ENCODE data around the gene KCNQ4.

KCNQ4 gene

DNA sequence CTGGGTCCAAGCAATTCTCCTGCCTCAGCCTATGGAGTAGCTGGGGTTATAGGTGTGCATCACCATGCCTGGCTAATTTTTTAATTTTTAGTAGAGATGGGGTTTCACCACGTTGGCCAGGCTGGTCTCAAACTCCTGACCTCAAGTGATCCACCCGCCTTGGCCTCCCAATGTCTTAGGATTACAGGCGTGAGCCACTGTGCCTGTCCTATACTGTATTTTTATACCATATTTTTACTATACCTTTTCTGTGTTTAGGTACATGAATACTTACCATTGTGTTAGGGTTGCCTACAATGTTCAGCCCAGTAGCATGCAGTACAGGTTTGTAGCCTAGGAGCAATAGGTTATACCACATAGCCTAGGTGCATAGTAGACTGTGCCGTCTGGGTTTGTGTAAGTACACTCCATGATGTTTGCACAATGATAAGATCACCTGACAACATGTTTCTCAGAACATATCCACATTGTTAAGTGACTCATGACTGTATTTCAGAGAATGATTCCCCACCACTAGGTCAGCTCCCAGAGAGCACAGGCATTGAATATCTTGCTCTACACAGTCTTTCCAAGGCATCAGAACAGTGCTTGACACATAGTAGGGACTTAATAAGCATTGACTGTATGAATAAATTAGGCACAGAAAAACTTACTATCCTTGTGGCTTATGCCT, 84.6 kb downstream of the KCNQ4 start:
- Histone ChIP-seq H3K9me3 (replicated peaks; ENCODE audit: low read length) (no peaks in the 10 kb centered on the region), H3K4me2 (ENCODE audit: low read length) (no peak overlapping the region), H3K9ac (ENCODE audit: low read depth, low read length) (no peak overlapping the region), H3K27me3 (ENCODE audit: control insufficient read depth, insufficient read depth, low read length) (no peaks in the 10 kb centered on the region), H3K4me1 (ENCODE audit: control insufficient read depth, insufficient read depth, low read length) (peaks cover 34% of the 10 kb centered on the region), H3K36me3 (ENCODE audit: insufficient read depth, low read length) (no peaks in the 10 kb centered on the region), H3K4me3 (ENCODE audit: low read length) (no peak overlapping the region)

DNA sequence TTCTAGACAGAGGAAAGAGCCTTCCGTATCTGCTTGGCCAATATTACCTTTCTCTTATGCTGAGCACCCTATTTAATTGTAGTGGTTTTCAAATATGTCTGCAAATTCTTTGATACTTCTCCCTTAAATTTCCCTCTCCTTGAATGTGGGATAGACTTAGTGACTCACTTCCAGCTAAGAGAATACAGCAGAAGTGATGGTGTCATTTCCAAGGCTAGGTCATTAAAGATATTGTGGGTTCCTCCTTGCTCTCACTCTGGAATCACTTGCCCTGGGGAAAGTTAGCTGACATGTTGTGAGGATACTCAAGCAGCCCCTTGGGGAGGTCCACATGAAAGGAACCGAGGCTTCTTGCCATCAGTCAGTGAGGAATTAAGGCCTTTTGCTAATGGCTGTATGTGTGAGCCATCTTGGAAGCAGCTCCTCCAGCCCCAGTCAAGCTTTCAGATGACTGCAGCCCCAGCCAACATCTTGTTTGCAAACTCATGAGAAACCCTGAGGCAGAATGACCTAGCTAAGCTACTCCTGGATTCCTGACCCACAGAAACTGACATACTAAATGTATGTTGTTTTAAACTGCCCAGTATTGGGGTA, 86.6 kb downstream of the KCNQ4 start:
- Histone ChIP-seq H3K4me1 (ENCODE audit: control insufficient read depth, insufficient read depth, low read length) (peaks cover 46% of the 10 kb centered on the region), H3K9me3 (replicated peaks; ENCODE audit: low read length) (no peaks in the 10 kb centered on the region), H3K9ac (ENCODE audit: low read depth, low read length) (no peak overlapping the region), H3K27me3 (ENCODE audit: control insufficient read depth, insufficient read depth, low read length) (no peaks in the 10 kb centered on the region), H3K4me3 (ENCODE audit: low read length) (no peak overlapping the region), H3K36me3 (ENCODE audit: insufficient read depth, low read length) (no peaks in the 10 kb centered on the region), H3K4me2 (ENCODE audit: low read length) (no peak overlapping the region)

DNA sequence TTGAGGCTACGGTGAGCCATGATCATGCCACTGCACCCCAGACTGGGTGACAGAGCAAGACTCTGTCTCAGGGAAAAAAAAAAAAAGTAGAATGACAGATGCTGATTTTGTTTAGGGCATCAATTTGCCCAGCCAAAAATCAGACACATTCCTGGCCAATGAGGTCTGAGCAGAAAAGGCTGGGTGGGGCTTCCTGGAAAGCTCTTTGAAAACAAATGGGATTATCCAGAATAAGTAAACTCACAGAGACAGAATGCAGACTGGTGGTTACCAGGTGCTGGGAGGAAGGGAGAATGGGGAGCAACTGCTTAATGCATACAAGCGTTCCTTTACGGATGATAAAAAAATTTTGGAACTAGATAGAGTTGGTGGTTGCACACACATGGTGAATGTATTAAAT, 88.7 kb downstream of the KCNQ4 start:
- peaks cover 60% of the 10 kb centered on the region for H3K4me1 ChIP-seq (ENCODE audit: control insufficient read depth, insufficient read depth, low read length)
- H3K9me3 ChIP-seq (replicated peaks; ENCODE audit: low read length), result peaks cover 5% of the 10 kb centered on the region
- no peaks in the 10 kb centered on the region for H3K36me3 ChIP-seq (ENCODE audit: insufficient read depth, low read length)
- no peaks in the 10 kb centered on the region for H3K27me3 ChIP-seq (ENCODE audit: control insufficient read depth, insufficient read depth, low read length)
- H3K9ac ChIP-seq (ENCODE audit: low read depth, low read length), result no peak overlapping the region
- no peak overlapping the region for H3K4me3 ChIP-seq (ENCODE audit: low read length)
- no peak overlapping the region for H3K4me2 ChIP-seq (ENCODE audit: low read length)

DNA sequence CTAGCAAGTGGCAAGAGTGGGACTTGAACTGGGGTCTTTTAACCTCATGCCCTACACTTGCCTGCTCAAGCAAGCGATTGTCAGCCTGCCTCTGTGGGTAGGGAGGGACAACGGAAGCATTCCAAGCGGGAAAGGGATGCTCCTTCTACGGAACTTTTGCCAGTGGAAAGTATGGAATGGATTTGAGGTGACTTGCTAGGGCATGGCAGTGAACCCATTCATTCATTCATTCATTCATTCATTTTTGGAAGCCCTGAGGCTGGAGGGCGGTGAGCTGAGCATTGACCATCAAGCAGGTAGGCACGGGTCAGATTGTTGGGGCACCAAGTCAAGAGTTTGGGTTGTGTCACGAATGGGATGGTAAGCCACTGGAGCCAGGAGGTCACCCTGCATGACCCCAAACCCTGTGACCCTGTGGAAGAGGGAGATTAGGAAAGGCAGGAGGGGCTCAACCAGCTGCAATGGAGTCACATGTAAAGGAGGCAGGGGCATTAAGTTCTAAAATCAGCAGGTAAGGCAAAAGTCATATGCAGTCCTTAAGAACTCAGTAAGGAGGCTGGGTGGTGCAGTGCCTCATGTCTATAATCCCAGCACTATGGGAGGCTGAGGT, 90.4 kb downstream of the KCNQ4 start:
- peaks cover 66% of the 10 kb centered on the region for H3K4me1 ChIP-seq (ENCODE audit: control insufficient read depth, insufficient read depth, low read length)
- no peaks in the 10 kb centered on the region for H3K36me3 ChIP-seq (ENCODE audit: insufficient read depth, low read length)
- H3K9me3 ChIP-seq (replicated peaks; ENCODE audit: low read length), result peaks cover 5% of the 10 kb centered on the region
- no peaks in the 10 kb centered on the region for H3K27me3 ChIP-seq (ENCODE audit: control insufficient read depth, insufficient read depth, low read length)
- H3K4me2 ChIP-seq (ENCODE audit: low read length), result no peak overlapping the region
- H3K4me3 ChIP-seq (ENCODE audit: low read length), result no peak overlapping the region
- no peak overlapping the region for H3K9ac ChIP-seq (ENCODE audit: low read depth, low read length)

DNA sequence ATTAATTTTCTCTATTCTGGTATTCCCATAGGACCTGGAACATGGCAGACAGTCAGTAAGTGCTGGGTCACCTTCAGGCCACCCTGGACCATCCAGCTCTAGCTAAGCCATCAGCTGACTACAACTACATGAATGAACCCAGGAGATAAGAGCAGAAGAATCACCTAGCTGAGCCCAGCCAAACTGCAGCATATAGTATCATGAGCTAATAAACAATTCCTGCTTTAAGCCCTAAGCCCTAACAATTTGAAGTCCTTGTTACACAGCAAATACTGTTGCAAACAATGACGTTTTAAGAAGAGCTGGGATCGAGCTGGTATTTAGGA, 92.8 kb downstream of the KCNQ4 start:
- H3K36me3 ChIP-seq (ENCODE audit: insufficient read depth, low read length), result no peaks in the 10 kb centered on the region
- H3K9ac ChIP-seq (ENCODE audit: low read depth, low read length), result peak overlapping the region; percentile 80
- H3K27me3 ChIP-seq (ENCODE audit: control insufficient read depth, insufficient read depth, low read length), result no peaks in the 10 kb centered on the region
- H3K4me2 ChIP-seq (ENCODE audit: low read length), result no peak overlapping the region
- H3K4me3 ChIP-seq (ENCODE audit: low read length), result no peak overlapping the region
- peaks cover 84% of the 10 kb centered on the region for H3K4me1 ChIP-seq (ENCODE audit: control insufficient read depth, insufficient read depth, low read length)
- peaks cover 5% of the 10 kb centered on the region for H3K9me3 ChIP-seq (replicated peaks; ENCODE audit: low read length)

DNA sequence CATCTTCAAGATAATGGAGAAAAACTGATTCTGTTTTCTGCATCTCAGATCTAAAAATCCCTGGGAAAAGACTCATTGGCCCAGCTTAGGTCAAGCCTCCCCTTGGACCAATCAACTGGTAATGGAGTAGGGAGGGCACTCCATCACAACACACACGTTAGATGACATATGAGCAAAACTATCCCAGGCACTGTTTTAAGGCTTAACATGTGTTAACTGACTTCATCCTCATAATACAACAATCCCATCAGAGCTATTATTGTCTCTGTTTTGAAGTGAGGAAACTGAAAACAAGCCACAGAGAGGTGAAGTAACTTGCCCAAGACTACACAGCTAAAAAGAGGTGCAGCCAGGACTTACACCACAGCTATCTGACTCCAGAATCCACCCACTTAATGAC, 93.3 kb downstream of the KCNQ4 start:
- peaks cover 5% of the 10 kb centered on the region for H3K9me3 ChIP-seq (replicated peaks; ENCODE audit: low read length)
- peak overlapping the region; percentile 80 for H3K9ac ChIP-seq (ENCODE audit: low read depth, low read length)
- H3K4me3 ChIP-seq (ENCODE audit: low read length), result peak overlapping the region; percentile 7
- no peaks in the 10 kb centered on the region for H3K27me3 ChIP-seq (ENCODE audit: control insufficient read depth, insufficient read depth, low read length)
- H3K36me3 ChIP-seq (ENCODE audit: insufficient read depth, low read length), result no peaks in the 10 kb centered on the region
- peaks cover 87% of the 10 kb centered on the region for H3K4me1 ChIP-seq (ENCODE audit: control insufficient read depth, insufficient read depth, low read length)
- H3K4me2 ChIP-seq (ENCODE audit: low read length), result no peak overlapping the region

DNA sequence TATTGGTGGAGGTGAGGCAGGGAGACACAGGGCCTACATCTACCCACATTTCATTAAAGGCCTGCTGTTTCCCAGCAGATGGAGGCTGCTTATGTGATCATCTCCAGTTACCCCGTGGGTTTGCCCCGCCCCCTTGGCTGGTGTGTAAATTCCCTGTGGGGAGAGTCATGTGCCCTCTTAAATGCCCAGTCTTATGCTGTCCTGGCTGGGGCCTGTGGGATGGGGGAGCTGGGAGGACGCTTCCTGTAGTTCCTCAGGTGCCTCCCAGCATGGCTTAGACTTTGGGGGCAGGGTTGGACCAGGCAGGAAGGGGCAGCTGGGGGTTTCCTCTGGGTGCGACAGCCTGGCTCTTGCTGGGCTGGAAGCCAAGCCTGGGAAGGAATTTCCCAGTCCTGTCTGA, 94.1 kb downstream of the KCNQ4 start:
- peaks cover 5% of the 10 kb centered on the region for H3K9me3 ChIP-seq (replicated peaks; ENCODE audit: low read length)
- H3K9ac ChIP-seq (ENCODE audit: low read depth, low read length), result peak overlapping the region; percentile 80
- peaks cover 80% of the 10 kb centered on the region for H3K4me1 ChIP-seq (ENCODE audit: control insufficient read depth, insufficient read depth, low read length)
- H3K4me3 ChIP-seq (ENCODE audit: low read length), result peak overlapping the region; percentile 7
- no peaks in the 10 kb centered on the region for H3K36me3 ChIP-seq (ENCODE audit: insufficient read depth, low read length)
- peak overlapping the region; percentile 47 for H3K4me2 ChIP-seq (ENCODE audit: low read length)
- no peaks in the 10 kb centered on the region for H3K27me3 ChIP-seq (ENCODE audit: control insufficient read depth, insufficient read depth, low read length)

DNA sequence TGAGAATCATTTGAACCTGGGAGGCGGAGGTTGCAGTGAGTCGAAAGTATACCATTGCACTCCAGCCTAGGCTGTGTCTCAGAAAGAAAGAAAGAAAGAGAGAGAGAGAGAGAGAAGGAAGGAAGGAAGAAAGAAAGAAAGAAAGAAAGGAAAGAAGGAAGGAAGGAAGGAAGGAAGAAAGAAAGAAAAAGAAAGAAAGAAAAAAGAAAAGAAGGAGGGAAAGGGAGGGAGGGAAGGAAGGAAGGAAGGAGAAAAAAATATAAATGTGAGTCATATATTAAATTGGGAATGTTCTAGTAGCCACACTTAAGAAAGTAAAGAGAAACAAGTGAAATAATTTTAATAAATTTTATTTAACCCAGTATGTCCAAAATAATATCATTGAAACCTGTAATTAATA, 95.3 kb downstream of the KCNQ4 start:
- no peaks in the 10 kb centered on the region for H3K27me3 ChIP-seq (ENCODE audit: control insufficient read depth, insufficient read depth, low read length)
- peaks cover 5% of the 10 kb centered on the region for H3K9me3 ChIP-seq (replicated peaks; ENCODE audit: low read length)
- no peaks in the 10 kb centered on the region for H3K36me3 ChIP-seq (ENCODE audit: insufficient read depth, low read length)
- H3K4me1 ChIP-seq (ENCODE audit: control insufficient read depth, insufficient read depth, low read length), result peaks cover 68% of the 10 kb centered on the region
- H3K4me2 ChIP-seq (ENCODE audit: low read length), result no peak overlapping the region
- no peak overlapping the region for H3K4me3 ChIP-seq (ENCODE audit: low read length)
- no peak overlapping the region for H3K9ac ChIP-seq (ENCODE audit: low read depth, low read length)

DNA sequence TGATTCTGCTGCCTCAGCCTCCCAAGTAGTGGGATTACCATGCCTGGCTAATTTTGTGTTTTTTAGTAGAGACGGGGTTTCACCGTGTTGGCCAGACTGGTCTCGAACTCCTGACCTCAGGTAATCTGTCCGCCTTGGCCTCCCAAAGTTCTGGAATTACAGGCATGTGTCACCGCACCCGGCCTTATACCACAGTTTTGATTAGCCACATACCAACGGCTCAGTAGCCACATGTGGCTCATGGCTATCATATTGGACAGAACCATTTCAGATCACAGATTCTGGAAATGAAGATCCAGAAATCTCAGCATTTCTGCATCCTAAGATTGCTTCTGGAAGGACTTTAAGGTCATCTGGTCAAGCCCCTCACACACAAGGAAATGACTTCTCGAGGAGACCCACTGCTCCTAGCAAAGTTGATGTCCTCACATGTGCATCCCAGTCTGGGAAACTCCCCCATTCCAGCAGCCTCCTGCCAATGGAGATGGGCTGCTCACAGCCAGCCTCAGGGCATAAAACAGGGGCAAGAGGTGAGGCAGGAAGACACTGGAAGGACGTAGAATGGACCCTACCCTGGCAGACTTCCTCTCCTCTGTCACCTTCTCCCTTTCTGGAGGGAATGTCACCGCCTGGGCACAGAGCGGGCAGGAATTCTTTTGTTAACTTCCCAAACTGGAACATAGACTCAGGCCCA, 96.0 kb downstream of the KCNQ4 start:
- peaks cover 65% of the 10 kb centered on the region for H3K4me1 ChIP-seq (ENCODE audit: control insufficient read depth, insufficient read depth, low read length)
- H3K9me3 ChIP-seq (replicated peaks; ENCODE audit: low read length), result peaks cover 5% of the 10 kb centered on the region
- H3K9ac ChIP-seq (ENCODE audit: low read depth, low read length), result no peak overlapping the region
- H3K4me2 ChIP-seq (ENCODE audit: low read length), result no peak overlapping the region
- H3K4me3 ChIP-seq (ENCODE audit: low read length), result no peak overlapping the region
- H3K27me3 ChIP-seq (ENCODE audit: control insufficient read depth, insufficient read depth, low read length), result no peaks in the 10 kb centered on the region
- H3K36me3 ChIP-seq (ENCODE audit: insufficient read depth, low read length), result no peaks in the 10 kb centered on the region

DNA sequence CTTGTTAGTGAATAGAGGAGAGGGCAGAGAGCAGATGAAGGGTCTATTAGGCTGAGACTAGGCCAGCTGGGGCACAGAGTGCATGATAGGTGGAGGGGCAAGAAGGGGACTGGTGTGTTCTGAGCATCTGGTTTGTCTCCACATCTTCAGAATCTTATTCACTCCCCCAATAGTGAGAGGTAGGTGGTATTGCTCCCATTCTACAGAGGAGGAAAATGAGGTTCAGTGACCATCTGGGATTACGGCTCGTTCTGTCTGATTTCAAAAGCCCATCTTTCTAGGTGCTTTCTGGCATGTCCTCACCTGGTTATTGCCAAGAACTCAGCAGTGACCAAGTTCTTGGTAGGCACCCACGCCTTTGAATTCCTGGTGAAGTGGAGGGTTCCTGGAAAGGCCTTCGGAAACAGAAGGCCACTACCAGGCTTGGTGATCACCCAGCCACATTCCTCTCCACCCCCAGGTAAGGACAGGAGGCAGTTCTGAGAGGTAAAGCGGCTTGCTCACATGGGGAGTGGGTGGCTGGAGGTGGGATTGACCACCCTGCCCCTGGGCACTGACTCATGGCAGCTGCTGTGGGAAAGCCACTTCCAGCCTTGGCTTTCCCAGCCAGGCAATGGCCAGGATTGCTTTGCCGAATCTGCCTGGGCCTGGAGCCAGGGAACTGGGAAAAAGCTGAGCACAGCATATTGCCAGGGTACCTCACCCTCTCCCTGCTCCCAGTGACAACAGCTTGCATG, 97.4 kb downstream of the KCNQ4 start:
- H3K27me3 ChIP-seq (ENCODE audit: control insufficient read depth, insufficient read depth, low read length), result no peaks in the 10 kb centered on the region
- no peak overlapping the region for H3K9ac ChIP-seq (ENCODE audit: low read depth, low read length)
- peaks cover 54% of the 10 kb centered on the region for H3K4me1 ChIP-seq (ENCODE audit: control insufficient read depth, insufficient read depth, low read length)

DNA sequence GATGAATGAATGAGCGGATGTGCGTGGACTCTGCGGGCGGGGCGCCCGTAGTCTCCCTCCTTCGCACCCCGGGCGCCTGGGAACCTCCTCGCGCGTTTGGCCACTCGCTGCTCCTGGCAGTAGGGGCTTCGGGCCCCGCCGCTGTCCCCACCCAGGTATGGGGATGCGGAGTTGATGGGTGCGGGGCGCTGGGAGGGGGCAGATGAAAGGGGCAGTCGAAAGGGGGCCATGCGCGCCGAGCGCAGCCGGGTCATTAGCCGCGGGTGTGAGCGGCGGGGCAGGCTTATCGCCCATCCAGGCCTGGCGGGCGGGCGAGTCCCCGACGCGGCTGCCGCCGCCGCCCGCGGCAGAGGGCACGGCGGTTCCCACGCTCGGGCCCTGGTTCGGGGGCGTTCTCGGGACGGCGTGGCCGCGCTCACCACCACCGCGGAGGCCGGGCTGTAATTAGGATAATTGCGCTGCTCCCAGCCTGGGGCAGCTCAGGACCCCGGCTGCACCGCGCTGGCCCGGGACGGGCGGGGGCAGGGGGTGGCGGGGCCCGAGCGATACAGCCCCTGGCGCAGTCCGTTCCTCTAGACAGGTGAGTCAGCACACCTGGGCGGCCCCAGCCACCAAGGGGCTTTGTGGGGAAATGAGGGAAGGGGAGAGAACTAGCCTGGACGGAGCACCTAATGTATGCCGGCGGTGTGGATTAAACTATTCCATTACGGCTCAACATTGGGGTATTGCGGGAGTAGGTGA, 100.6 kb downstream of the KCNQ4 start:
- Histone ChIP-seq H3K4me3 (ENCODE audit: low read length) (no peak overlapping the region), H3K36me3 (ENCODE audit: insufficient read depth, low read length) (no peaks in the 10 kb centered on the region)

More for the DNA sequence above, 97.4 kb downstream of the KCNQ4 start:
- no peak overlapping the region for H3K4me3 ChIP-seq (ENCODE audit: low read length)
- no peak overlapping the region for H3K4me2 ChIP-seq (ENCODE audit: low read length)
- peaks cover 5% of the 10 kb centered on the region for H3K9me3 ChIP-seq (replicated peaks; ENCODE audit: low read length)
- H3K36me3 ChIP-seq (ENCODE audit: insufficient read depth, low read length), result no peaks in the 10 kb centered on the region

More for the DNA sequence above, 100.6 kb downstream of the KCNQ4 start:
- Histone ChIP-seq H3K4me2 (ENCODE audit: low read length) (no peak overlapping the region), H3K4me1 (ENCODE audit: control insufficient read depth, insufficient read depth, low read length) (peaks cover 22% of the 10 kb centered on the region), H3K27me3 (ENCODE audit: control insufficient read depth, insufficient read depth, low read length) (no peaks in the 10 kb centered on the region), H3K9me3 (replicated peaks; ENCODE audit: low read length) (no peaks in the 10 kb centered on the region), H3K9ac (ENCODE audit: low read depth, low read length) (no peak overlapping the region)

All from skeletal muscle satellite cell (primary cell).